Loucy (cell line): Measurements from ENCODE around the gene TMED7.

Experiments used
- EZH2phosphoT487 ChIP-seq: fragments of 200-600 bp; IDR thresholded peaks from 2 replicates; pipeline ENCODE4 v1.6.1; 2018; ENCODE audit warnings: antibody characterized with exemption, mild to moderate bottlenecking, moderate library complexity, borderline replicate concordance
- TF ChIP-seq, protein P1 (sequence below): fragments of 200-600 bp; sonication (generic); conservative IDR thresholded peaks from 2 replicates; pipeline ENCODE4 v1.5.1; 2014; ENCODE audit warnings: mild to moderate bottlenecking, antibody characterized with exemption, low read length

- TF ChIP-seq EZH2phosphoT487, result no peak
- TF ChIP-seq, protein P1, sequence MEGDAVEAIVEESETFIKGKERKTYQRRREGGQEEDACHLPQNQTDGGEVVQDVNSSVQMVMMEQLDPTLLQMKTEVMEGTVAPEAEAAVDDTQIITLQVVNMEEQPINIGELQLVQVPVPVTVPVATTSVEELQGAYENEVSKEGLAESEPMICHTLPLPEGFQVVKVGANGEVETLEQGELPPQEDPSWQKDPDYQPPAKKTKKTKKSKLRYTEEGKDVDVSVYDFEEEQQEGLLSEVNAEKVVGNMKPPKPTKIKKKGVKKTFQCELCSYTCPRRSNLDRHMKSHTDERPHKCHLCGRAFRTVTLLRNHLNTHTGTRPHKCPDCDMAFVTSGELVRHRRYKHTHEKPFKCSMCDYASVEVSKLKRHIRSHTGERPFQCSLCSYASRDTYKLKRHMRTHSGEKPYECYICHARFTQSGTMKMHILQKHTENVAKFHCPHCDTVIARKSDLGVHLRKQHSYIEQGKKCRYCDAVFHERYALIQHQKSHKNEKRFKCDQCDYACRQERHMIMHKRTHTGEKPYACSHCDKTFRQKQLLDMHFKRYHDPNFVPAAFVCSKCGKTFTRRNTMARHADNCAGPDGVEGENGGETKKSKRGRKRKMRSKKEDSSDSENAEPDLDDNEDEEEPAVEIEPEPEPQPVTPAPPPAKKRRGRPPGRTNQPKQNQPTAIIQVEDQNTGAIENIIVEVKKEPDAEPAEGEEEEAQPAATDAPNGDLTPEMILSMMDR, result no peak
Observed at GRCh38 chr5:115655994-115656393, 30.2 kb upstream of the TMED7 start.
